Karpas-422 (cell line): ENCODE data around the gene CD320. TPM values are rescaled to one million over a fixed set of nuclear protein-coding genes. Genes with fewer than 3 reads are reported as not detected.
A peak's percentile ranks its signal among the peaks of the same experiment; 100 is the strongest.
"Not testable (repeated sequence)": the region's sequence is repeated elsewhere in the genome, so short reads cannot be mapped to it uniquely, and the experiment has no call there.

Experiments
- DNase-seq: peaks from one replicate; pipeline ENCODE4 v3.0.0-alpha.2; 2015
- H2AFZ ChIP-seq: fragments of 200-600 bp; sonication (generic); 2 replicates; pipeline ENCODE4 v1.6.1; 2014; ENCODE audit warnings: antibody characterized with exemption, low read length, mixed read lengths
- H3K27ac ChIP-seq: fragments of 200-600 bp; sonication (generic); 2 replicates; pipeline ENCODE4 v1.5.1; 2014; ENCODE audit warnings: mild to moderate bottlenecking, low read length, moderate library complexity
- H3K27me3 ChIP-seq: fragments of 200-600 bp; sonication (generic); 2 replicates; pipeline ENCODE4 v1.6.1; 2014; ENCODE audit warnings: low read length, mixed read lengths
- H3K36me3 ChIP-seq: fragments of 200-600 bp; sonication (generic); 2 replicates; pipeline ENCODE4 v1.6.1; 2014; ENCODE audit warnings: low read length, mixed read lengths; ENCODE audit not compliant: insufficient read depth
- H3K4me1 ChIP-seq: fragments of 200-600 bp; sonication (generic); 2 replicates; pipeline ENCODE4 v1.6.1; 2014; ENCODE audit warnings: mild to moderate bottlenecking, low read length, mixed read lengths
- H3K4me2 ChIP-seq: fragments of 200-600 bp; sonication (generic); 2 replicates; pipeline ENCODE4 v1.6.1; 2014; ENCODE audit warnings: low read length, low read depth, mild to moderate bottlenecking; ENCODE audit not compliant: poor library complexity, severe bottlenecking
- H3K4me3 ChIP-seq: fragments of 200-600 bp; sonication (generic); 2 replicates; pipeline ENCODE4 v1.5.1; 2014; ENCODE audit warnings: mild to moderate bottlenecking, antibody characterized with exemption, low read length, mixed read lengths
- H3K79me2 ChIP-seq: fragments of 200-600 bp; sonication (generic); 2 replicates; pipeline ENCODE4 v1.6.1; 2014; ENCODE audit warnings: mild to moderate bottlenecking, low read length, mixed read lengths
- H3K9ac ChIP-seq: fragments of 200-600 bp; sonication (generic); 2 replicates; pipeline ENCODE4 v1.6.0; 2014; ENCODE audit warnings: low read length
- H3K9me2 ChIP-seq: fragments of 200-600 bp; sonication (generic), shearing (Covaris generic); replicated peaks from 2 replicates; pipeline ENCODE4 v1.6.0; 2014; ENCODE audit warnings: mild to moderate bottlenecking, low read length, moderate library complexity; ENCODE audit not compliant: insufficient read depth
- H3K9me3 ChIP-seq: fragments of 300-700, 200-600 bp; sonication (generic); 2 replicates; pipeline ENCODE4 v1.6.1; 2014; ENCODE audit warnings: low read length, mixed read lengths
- H4K20me1 ChIP-seq: fragments of 200-600 bp; sonication (generic); 2 replicates; pipeline ENCODE4 v1.6.1; 2014; ENCODE audit warnings: mild to moderate bottlenecking, antibody characterized with exemption, low read length, low read depth; ENCODE audit not compliant: insufficient read depth
- total RNA-seq: library from RNA; depleted of rRNA; stranded (reverse); fragments of >200 nt; shearing (Covaris generic); gene quantifications from 2 replicates; pipeline ENCODE4 v1.2.3, GENCODE V29; 2014; ENCODE audit warnings: low replicate concordance

The CD320 gene
- total RNA-seq, 1 experiment from 2014 or later = 16.0 TPM

DNA sequence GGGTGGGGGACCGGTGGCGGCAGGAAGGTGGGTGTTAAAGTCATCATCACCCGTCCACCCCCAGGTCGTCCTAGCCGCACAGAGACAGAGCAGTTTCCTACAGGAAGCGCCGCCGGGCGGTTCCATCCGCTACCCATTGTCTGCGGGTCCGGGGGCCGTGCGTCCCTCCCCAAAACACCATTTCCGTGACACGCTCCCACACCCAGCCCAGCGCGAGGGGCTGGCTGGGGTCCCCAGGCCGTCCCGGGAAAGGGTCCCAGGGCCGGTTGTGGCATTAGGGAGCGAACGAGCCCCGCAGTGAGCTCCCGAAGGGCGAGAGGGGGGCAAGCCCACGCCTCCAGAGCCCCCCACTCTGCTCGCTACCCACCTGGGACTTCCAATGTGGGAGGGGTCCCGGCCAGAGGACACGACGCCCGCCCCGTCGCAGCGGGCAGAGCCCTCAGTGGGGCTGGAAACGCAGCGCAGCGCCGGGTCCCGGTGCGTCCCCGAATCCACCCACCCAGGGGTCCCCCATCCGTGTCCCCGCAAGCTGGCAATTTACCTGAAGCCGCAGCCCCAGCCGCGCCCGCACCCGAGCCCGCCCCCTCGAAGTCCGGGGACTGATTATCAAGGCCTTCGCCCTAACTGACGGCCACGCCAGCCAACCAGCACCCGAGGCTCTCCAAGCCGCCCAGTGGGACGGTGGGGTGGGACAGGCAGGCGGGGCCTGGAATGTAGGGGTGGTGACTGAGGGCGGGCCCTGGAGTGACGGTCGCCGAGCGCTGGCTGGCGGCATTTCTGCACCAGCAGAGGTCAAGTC, 34.7 kb upstream of the CD320 start, which contains the start of gene KANK3:
TSS of gene KANK3 (minus strand) at position 579 of the 799 bp plus-strand sequence. CDS start 5,434 bp downstream, outside the sequence.
- Histone ChIP-seq H2AFZ (no peak within 1 kb of the TSS), H3K4me3 (peak within 1 kb of the TSS; percentile 38; the same call in 1 of the 2 replicates), H3K9ac (no peak within 1 kb of the TSS)

DNA sequence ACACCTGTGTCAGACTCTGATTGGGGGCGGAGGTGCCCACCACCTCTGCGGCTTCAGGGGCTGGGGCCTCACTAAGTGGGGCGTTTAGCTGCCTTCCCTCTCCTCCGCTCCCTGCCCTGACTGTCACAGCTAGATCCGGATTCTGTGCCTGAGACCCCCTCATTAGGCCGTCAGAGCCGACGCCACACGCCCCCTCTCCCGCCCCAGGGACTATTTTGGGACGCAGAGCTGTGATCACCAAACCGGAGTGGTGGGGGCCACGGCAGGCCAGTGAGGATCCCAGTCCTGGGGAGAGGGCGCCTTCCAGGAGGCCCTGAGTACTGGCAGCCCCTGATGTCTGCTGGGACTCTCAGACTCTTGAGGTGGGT, 34.1 kb upstream of the CD320 start:
- no peak overlapping the region for H3K4me2 ChIP-seq
- no peak overlapping the region for H3K27ac ChIP-seq
- H4K20me1 ChIP-seq = no peaks in the 10 kb centered on the region
- H3K9me2 ChIP-seq = no peaks in the 10 kb centered on the region
- no peaks in the 10 kb centered on the region for H3K79me2 ChIP-seq
- no peaks in the 10 kb centered on the region for H3K27me3 ChIP-seq
- H3K9ac ChIP-seq = no peak overlapping the region
- H3K36me3 ChIP-seq = no peaks in the 10 kb centered on the region
- no peak for DNase-seq
- no peak overlapping the region for H3K4me3 ChIP-seq
- H2AFZ ChIP-seq = no peak overlapping the region
- no peaks in the 10 kb centered on the region for H3K9me3 ChIP-seq
- peaks cover 6% of the 10 kb centered on the region for H3K4me1 ChIP-seq

More for the DNA sequence above, 34.7 kb upstream of the CD320 start, which contains the start of gene KANK3:
- Histone ChIP-seq H3K27ac (no peak within 1 kb of the TSS), H3K27me3 (no peaks in the 10 kb centered on the region), H3K36me3 (no peaks in the 10 kb centered on the region), H3K4me1 (peaks cover 6% of the 10 kb centered on the region), H3K9me2 (no peaks in the 10 kb centered on the region), H3K79me2 (no peaks in the 10 kb centered on the region), H3K9me3 (no peaks in the 10 kb centered on the region), H4K20me1 (no peaks in the 10 kb centered on the region), H3K4me2 (peak within 1 kb of the TSS; percentile 59)
- DNase-seq = peak; percentile 98

DNA sequence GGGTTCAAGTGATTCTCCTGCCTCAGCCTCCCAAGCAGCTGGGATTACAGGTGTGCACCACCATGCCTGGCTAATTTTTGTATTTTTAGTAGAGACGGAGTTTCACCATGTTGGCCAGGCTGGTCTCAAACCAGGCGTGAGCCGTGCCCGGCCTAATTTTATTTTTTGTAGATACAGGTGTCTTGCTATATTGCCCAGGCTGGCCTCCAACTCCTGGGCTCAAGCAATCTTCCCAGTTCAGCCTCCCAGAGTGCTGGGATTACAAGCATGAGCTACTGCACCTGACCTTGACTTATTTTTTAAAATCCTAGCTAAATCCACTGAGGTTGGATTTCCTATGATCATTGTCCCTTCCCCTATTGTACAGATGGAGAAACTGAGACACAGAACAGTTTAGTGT, 33.3 kb upstream of the CD320 start:
- not testable (repeated sequence) for H3K27ac ChIP-seq, H3K79me2 ChIP-seq, H3K27me3 ChIP-seq, H4K20me1 ChIP-seq, H3K9ac ChIP-seq, H3K9me2 ChIP-seq, H3K4me2 ChIP-seq, H3K4me3 ChIP-seq, H2AFZ ChIP-seq, H3K36me3 ChIP-seq, H3K4me1 ChIP-seq, H3K9me3 ChIP-seq, DNase-seq

DNA sequence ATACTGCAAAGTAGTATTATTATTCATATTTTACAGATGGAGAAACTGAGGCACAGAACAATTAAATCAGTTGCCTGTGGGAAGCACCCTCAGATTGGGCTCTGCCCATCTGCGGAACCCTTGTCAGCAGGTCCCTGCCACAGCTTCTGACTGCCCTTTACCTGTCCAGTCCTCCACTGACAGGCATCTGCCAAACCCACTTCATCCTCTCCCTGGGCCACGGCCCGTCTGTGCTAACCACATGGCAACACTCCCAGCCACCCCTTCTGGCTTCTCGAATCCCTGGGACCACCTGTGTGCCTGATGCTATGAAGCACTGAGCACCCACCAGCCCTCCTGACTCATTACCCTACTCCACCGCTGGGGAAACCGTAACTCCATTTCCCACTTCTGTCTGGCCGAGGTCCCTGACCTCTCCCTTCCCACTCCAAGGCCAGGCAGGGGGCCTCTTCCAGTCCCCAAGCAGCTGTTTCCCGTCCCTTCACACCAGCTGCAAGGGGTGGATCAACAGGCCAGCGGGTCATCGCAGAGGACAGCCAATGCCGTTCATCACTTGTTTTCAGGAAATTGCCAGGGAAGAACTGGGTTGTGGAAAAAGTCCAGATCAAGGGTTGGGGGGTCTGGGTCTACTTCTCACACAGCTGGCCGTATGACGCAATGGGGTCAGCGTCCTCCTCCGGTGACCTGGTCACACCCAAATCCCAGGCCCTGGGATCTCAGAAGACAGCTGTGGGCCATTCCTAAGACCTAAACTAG, 32.4 kb upstream of the CD320 start:
- no peaks in the 10 kb centered on the region for H4K20me1 ChIP-seq
- no peak for DNase-seq
- H2AFZ ChIP-seq = no peak overlapping the region
- H3K36me3 ChIP-seq = no peaks in the 10 kb centered on the region
- H3K9me3 ChIP-seq = no peaks in the 10 kb centered on the region
- no peak overlapping the region for H3K4me3 ChIP-seq
- H3K4me1 ChIP-seq = peaks cover 6% of the 10 kb centered on the region
- no peak overlapping the region for H3K9ac ChIP-seq
- no peak overlapping the region for H3K27ac ChIP-seq
- H3K4me2 ChIP-seq = no peak overlapping the region
- H3K27me3 ChIP-seq = no peaks in the 10 kb centered on the region
- no peaks in the 10 kb centered on the region for H3K79me2 ChIP-seq
- H3K9me2 ChIP-seq = no peaks in the 10 kb centered on the region

DNA sequence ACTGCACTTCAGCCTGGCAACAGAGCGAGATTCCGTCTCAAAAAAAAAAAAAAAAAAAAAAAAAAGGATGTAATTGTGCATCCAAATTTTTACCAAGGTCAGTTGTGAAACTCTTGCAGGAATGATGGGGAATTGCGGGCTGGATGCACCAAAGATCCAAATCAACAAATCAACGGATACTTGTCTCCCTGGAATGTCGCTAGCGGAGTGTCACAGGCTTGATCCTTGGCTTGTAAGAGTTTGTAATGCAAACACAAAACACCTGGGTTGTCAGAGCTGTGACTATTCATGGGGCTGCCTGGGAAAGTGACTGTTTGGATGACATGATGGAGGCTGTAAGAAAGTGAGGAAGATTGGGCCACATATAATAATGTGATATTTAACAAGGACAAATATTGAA, 30.7 kb upstream of the CD320 start:
- H3K4me2 ChIP-seq = no peak overlapping the region
- no peak overlapping the region for H3K27ac ChIP-seq
- no peaks in the 10 kb centered on the region for H4K20me1 ChIP-seq
- no peaks in the 10 kb centered on the region for H3K9me2 ChIP-seq
- no peak for DNase-seq
- no peaks in the 10 kb centered on the region for H3K27me3 ChIP-seq
- H2AFZ ChIP-seq = no peak overlapping the region
- no peaks in the 10 kb centered on the region for H3K36me3 ChIP-seq
- no peaks in the 10 kb centered on the region for H3K9me3 ChIP-seq
- H3K4me3 ChIP-seq = no peak overlapping the region
- no peak overlapping the region for H3K9ac ChIP-seq
- H3K79me2 ChIP-seq = no peaks in the 10 kb centered on the region
- H3K4me1 ChIP-seq = peaks cover 6% of the 10 kb centered on the region

DNA sequence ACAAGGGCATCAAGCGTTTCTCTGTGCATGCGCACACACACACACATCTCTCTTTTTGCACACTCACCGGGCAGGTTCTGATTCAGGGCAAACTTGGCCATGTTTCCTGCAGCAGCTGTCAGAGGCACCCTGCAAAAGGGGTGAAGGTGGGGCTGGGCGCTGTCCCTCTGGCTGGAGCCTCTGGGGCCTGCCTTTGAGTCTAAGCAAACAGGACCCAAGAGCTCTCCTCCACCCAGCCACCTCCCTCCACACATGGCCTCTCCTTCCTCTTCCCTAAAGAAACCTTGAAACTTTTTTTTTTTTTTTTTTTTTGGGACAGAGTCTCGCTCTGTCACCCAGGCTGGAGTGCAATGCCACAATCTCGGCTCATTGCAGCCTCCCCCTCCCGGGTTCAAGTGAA, 29.6 kb upstream of the CD320 start:
- no peaks in the 10 kb centered on the region for H3K9me2 ChIP-seq
- no peaks in the 10 kb centered on the region for H3K79me2 ChIP-seq
- H3K9ac ChIP-seq = no peak overlapping the region
- peaks cover under 1% of the 10 kb centered on the region; the same call in 1 of the 2 replicates for H3K4me1 ChIP-seq
- no peaks in the 10 kb centered on the region for H3K36me3 ChIP-seq
- H3K9me3 ChIP-seq = no peaks in the 10 kb centered on the region
- H3K27ac ChIP-seq = no peak overlapping the region
- H3K4me3 ChIP-seq = no peak overlapping the region
- no peak overlapping the region for H2AFZ ChIP-seq
- H3K27me3 ChIP-seq = no peaks in the 10 kb centered on the region
- no peak overlapping the region for H3K4me2 ChIP-seq
- H4K20me1 ChIP-seq = no peaks in the 10 kb centered on the region
- DNase-seq = no peak

DNA sequence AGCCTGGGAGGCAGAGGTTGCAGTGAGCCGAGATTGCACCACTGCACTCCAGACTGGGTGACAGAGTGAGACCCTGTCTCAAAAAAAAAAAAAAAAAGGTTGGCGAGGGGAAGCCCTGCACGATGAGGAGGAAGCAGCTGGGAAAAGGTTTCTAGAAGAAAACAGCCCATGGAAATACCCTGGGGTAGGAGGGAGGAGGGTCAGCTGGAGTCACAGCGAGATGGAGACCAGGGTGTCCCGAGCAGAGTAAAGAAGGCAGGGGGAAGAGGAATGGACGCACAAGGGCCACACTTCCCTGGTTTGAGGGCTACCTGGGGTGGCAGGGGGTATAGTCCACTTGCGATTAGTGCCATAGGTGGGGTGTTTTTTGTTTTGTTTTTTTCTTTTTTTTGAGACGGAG, 28.5 kb upstream of the CD320 start:
- Histone ChIP-seq H4K20me1 (no peaks in the 10 kb centered on the region), H3K4me3 (no peak overlapping the region), H3K27ac (no peak overlapping the region), H3K9ac (no peak overlapping the region), H2AFZ (no peak overlapping the region), H3K79me2 (no peaks in the 10 kb centered on the region), H3K4me2 (no peak overlapping the region), H3K9me3 (no peaks in the 10 kb centered on the region), H3K27me3 (no peaks in the 10 kb centered on the region), H3K36me3 (no peaks in the 10 kb centered on the region), H3K4me1 (no peaks in the 10 kb centered on the region), H3K9me2 (no peaks in the 10 kb centered on the region)
- no peak for DNase-seq

DNA sequence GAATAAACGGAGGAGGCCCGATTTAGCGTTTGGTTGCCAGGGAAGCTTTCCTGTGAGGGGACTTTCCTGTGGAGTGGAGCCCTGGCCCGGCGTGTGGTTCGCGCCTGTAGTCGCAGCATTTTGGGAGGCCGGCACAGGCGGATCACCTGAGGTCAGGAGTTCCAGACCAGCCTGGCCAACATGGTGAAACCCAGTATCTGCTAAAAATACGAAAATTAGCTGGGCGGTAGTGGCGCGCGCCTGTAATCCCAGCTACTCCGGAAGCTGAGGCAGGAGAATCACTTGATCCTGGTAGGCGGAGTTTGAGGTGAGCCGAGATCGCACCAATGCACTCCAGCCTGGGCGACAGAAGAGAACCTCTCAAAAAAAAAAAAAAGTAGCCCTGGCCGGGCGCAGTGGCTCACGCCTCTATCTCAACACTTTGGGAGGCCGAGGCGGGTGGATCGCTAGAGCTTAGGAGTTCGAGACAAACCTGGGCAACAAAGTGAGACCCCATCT, 28.0 kb upstream of the CD320 start:
- Histone ChIP-seq H3K27ac (no peak overlapping the region), H3K27me3 (no peaks in the 10 kb centered on the region), H3K4me1 (no peaks in the 10 kb centered on the region), H3K79me2 (no peaks in the 10 kb centered on the region), H3K9ac (no peak overlapping the region), H4K20me1 (no peaks in the 10 kb centered on the region), H3K4me3 (no peak overlapping the region), H2AFZ (no peak overlapping the region), H3K9me2 (no peaks in the 10 kb centered on the region), H3K4me2 (no peak overlapping the region), H3K9me3 (no peaks in the 10 kb centered on the region), H3K36me3 (no peaks in the 10 kb centered on the region)
- DNase-seq = no peak
